Endothelial cell of umbilical vein (primary cell): Measurements from ENCODE around the gene ZNF219.

Experiments used
- EZH2 ChIP-seq: IDR thresholded peaks from 2 replicates; pipeline ENCODE4 v1.6.1; 2012; ENCODE audit warnings: borderline replicate concordance, low read depth, mild to moderate bottlenecking, moderate library complexity, low read length, inconsistent platforms; ENCODE audit not compliant: severe bottlenecking
- FOS ChIP-seq: IDR thresholded peaks from 2 replicates; pipeline ENCODE4 v1.6.1; 2011; ENCODE audit warnings: mild to moderate bottlenecking, low read length, moderate library complexity, borderline replicate concordance; ENCODE audit not compliant: insufficient read depth
- JUN ChIP-seq: IDR thresholded peaks from 2 replicates; pipeline ENCODE4 v1.6.1; 2011; ENCODE audit warnings: borderline replicate concordance, low read depth; ENCODE audit not compliant: insufficient read length, insufficient read depth
- MYC ChIP-seq: IDR thresholded peaks from one replicate; pipeline ENCODE4 v1.6.1; 2011; ENCODE audit warnings: mild to moderate bottlenecking, low read depth, low read length
- POLR2A ChIP-seq: IDR thresholded peaks from 2 replicates; pipeline ENCODE4 v1.6.1; 2012; ENCODE audit warnings: low read depth, mild to moderate bottlenecking, control low read depth, low read length
- POLR2AphosphoS5 ChIP-seq: IDR thresholded peaks from 2 replicates; pipeline ENCODE4 v1.6.1; 2012; ENCODE audit warnings: low read depth, mild to moderate bottlenecking, control low read depth, low read length, moderate library complexity; ENCODE audit not compliant: insufficient read depth
- TF ChIP-seq, protein P1 (sequence below), 2 donors: IDR thresholded peaks; 1 replicate in 1 of 2; 2 replicates in 1 of 2; pipeline ENCODE4 v1.5.1; 2011; ENCODE audit warnings: low read length in 2 of 2, mild to moderate bottlenecking in 2 of 2, moderate library complexity in 2 of 2, control low read depth in 1 of 2, inconsistent platforms in 1 of 2, low read depth in 1 of 2; ENCODE audit not compliant: insufficient read depth in 1 of 2; ENCODE audit errors: extremely low read depth in 1 of 2
- TF ChIP-seq, protein P2 (sequence below): IDR thresholded peaks from 2 replicates; pipeline ENCODE4 v1.6.1; 2011; ENCODE audit not compliant: insufficient read depth, insufficient read length

GRCh38 chr14:21096438-21096837 is 2.0 kb downstream of the ZNF219 start:
- TF ChIP-seq POLR2A (no peak), POLR2AphosphoS5 (no peak), FOS (no peak), JUN (no peak), EZH2 (no peak), MYC (no peak)
- TF ChIP-seq, protein P1, sequence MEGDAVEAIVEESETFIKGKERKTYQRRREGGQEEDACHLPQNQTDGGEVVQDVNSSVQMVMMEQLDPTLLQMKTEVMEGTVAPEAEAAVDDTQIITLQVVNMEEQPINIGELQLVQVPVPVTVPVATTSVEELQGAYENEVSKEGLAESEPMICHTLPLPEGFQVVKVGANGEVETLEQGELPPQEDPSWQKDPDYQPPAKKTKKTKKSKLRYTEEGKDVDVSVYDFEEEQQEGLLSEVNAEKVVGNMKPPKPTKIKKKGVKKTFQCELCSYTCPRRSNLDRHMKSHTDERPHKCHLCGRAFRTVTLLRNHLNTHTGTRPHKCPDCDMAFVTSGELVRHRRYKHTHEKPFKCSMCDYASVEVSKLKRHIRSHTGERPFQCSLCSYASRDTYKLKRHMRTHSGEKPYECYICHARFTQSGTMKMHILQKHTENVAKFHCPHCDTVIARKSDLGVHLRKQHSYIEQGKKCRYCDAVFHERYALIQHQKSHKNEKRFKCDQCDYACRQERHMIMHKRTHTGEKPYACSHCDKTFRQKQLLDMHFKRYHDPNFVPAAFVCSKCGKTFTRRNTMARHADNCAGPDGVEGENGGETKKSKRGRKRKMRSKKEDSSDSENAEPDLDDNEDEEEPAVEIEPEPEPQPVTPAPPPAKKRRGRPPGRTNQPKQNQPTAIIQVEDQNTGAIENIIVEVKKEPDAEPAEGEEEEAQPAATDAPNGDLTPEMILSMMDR (IDR thresholded peaks at IDR 0.05; ENCODE audit: extremely low read depth in 1 of 2, insufficient read depth in 1 of 2, low read depth in 1 of 2, low read length in 2 of 2), result no peak
- TF ChIP-seq, protein P2, sequence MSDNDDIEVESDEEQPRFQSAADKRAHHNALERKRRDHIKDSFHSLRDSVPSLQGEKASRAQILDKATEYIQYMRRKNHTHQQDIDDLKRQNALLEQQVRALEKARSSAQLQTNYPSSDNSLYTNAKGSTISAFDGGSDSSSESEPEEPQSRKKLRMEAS, result no peak
